Brain microvascular endothelial cell (primary cell): ENCODE data around the gene SNX10.
A peak's percentile ranks its signal among the peaks of the same experiment; 100 is the strongest.
"Not testable (repeated sequence)": the region's sequence is repeated elsewhere in the genome, so short reads cannot be mapped to it uniquely, and the experiment has no call there.

ENCODE experiments used
- DNase-seq: peaks from one replicate; pipeline ENCODE4 v3.0.0-alpha.2; 2020
- H3K27ac ChIP-seq: fragments of 250-450 bp; sonication (Bioruptor Pico); 2 replicates; pipeline ENCODE4 v1.5.1; 2020; ENCODE audit warnings: mild to moderate bottlenecking, moderate library complexity
- H3K27me3 ChIP-seq: fragments of 250-450 bp; sonication (Bioruptor Pico); replicated peaks from 2 replicates; pipeline ENCODE4 v1.5.1; 2020; ENCODE audit warnings: mild to moderate bottlenecking
- H3K36me3 ChIP-seq: fragments of 250-450 bp; sonication (Bioruptor Pico); replicated peaks from 2 replicates; pipeline ENCODE4 v1.5.1; 2020; ENCODE audit warnings: mild to moderate bottlenecking
- H3K4me3 ChIP-seq: 2 replicates; pipeline ENCODE4 v1.5.1; 2011; ENCODE audit warnings: low read depth, mild to moderate bottlenecking, control low read depth, low read length, moderate library complexity
- in situ Hi-C: cut with HindIII; loops from 2 replicates; pipeline ENCODE4 v1.10.0; 2017; ENCODE audit warnings: low sequenced_read_pairs, low pct_ligation_motif_present
- TF ChIP-seq, protein P1 (sequence below): IDR thresholded peaks from 2 replicates; pipeline ENCODE4 v1.5.1; 2011; ENCODE audit warnings: low read depth, mild to moderate bottlenecking, moderate library complexity, low read length, control low read depth, inconsistent platforms; ENCODE audit errors: missing control alignments

The SNX10 gene, protein sequence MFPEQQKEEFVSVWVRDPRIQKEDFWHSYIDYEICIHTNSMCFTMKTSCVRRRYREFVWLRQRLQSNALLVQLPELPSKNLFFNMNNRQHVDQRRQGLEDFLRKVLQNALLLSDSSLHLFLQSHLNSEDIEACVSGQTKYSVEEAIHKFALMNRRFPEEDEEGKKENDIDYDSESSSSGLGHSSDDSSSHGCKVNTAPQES

DNA sequence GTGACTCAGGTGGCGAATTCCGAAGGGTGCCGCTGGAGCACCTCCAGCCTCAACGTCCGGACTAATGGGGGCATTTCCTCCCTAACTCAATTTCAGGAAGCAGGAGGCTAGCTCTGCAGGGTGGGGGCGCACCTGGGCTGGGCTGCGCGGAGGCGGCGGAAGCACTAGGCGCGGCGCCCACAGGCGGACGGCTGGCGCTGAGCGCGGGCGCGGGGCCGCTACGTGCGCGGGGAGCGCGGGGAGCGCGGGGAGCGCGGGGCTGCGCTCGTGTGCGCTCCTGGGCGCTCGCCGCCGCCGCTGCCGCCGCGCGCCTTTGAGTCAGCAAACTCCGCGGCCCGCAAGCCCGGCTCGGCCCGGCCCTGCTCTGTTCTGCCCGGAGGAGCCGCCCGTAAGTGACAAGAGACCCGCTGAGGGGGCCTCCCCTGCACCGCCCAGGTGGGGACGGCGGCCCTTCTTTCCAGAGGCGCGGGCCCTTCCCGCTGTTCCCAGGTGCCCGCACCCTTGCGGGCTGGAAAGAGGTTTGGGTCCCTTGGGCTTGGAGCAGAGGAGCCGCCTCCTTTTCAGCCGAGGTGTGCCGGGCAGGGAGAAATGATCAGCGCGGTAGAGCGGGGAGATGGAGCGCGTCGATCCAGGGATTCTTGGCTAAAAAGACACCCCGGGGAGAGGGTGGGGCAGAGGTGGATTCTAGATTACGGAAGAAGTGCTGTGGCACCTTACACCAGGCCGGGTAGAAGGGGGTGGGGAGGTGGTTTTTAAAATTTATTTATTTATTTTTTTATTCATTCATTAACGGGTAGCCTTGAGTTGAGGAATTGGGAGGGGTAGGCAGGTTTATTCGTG, at the start of gene SNX10:
SNX10 (plus strand) TSS at position 164 of the 840 bp plus-strand sequence. CDS start 54,581 bp downstream, outside the sequence.
- TF ChIP-seq, protein P1, sequence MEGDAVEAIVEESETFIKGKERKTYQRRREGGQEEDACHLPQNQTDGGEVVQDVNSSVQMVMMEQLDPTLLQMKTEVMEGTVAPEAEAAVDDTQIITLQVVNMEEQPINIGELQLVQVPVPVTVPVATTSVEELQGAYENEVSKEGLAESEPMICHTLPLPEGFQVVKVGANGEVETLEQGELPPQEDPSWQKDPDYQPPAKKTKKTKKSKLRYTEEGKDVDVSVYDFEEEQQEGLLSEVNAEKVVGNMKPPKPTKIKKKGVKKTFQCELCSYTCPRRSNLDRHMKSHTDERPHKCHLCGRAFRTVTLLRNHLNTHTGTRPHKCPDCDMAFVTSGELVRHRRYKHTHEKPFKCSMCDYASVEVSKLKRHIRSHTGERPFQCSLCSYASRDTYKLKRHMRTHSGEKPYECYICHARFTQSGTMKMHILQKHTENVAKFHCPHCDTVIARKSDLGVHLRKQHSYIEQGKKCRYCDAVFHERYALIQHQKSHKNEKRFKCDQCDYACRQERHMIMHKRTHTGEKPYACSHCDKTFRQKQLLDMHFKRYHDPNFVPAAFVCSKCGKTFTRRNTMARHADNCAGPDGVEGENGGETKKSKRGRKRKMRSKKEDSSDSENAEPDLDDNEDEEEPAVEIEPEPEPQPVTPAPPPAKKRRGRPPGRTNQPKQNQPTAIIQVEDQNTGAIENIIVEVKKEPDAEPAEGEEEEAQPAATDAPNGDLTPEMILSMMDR = no peak
- DNase-seq = no peak
- Histone ChIP-seq H3K27ac (no peak within 1 kb of the TSS), H3K36me3 (no peaks in the 10 kb centered on the region), H3K4me3 (peak within 1 kb of the TSS; percentile 48), H3K27me3 (peaks cover 2% of the 10 kb centered on the region)
- in situ Hi-C loops = no loop called here

DNA sequence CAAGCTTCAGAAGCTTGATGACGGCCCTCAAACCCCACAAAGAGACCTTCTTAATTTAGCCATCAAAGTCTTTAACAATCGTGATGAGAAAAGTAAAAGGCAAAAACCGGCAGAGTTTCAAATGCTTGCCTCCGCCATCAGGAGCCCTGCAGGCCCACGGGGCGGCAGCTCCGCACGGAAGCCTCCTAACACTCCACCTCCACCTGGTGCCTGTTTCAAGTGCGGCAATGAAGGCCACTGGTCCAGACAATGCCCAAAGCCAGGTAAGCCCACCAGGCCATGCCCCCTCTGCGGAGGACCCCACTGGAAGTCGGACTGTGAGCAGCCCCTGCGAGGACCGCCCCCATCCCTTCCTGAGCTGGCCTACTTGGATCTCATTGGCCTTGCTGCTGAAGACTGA, 46.5 kb upstream of the SNX10 start:
- in situ Hi-C loops = no loop called here
- DNase-seq = no peak
- H3K27me3 ChIP-seq = no peaks in the 10 kb centered on the region
- H3K27ac ChIP-seq = no peak overlapping the region
- no peaks in the 10 kb centered on the region for H3K36me3 ChIP-seq
- H3K4me3 ChIP-seq = no peak overlapping the region
- TF ChIP-seq, protein P1 = no peak

DNA sequence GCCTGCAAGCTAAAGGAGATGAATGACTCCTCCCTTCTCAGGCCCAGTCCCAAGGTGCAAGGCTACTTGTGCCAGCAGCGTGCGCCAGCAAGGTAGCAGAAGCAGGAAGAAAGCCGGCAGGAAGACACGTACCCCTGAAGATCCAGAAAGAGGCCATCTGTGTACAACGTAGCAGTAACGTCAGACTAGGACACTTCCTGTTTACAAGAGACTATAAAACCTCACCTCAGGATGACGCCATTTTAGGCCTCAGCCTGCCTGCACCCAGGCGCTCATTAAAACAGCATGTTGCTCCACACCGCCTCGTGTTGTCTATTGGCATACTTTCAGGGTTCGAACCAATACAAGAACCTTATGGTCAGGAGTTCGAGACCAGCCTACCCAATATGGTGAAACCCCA, 41.4 kb upstream of the SNX10 start:
- H3K36me3 ChIP-seq = no peaks in the 10 kb centered on the region
- TF ChIP-seq, protein P1 = no peak
- DNase-seq = no peak
- no peak overlapping the region for H3K27ac ChIP-seq
- H3K4me3 ChIP-seq = no peak overlapping the region
- no peaks in the 10 kb centered on the region for H3K27me3 ChIP-seq
- in situ Hi-C loops = no loop called here

DNA sequence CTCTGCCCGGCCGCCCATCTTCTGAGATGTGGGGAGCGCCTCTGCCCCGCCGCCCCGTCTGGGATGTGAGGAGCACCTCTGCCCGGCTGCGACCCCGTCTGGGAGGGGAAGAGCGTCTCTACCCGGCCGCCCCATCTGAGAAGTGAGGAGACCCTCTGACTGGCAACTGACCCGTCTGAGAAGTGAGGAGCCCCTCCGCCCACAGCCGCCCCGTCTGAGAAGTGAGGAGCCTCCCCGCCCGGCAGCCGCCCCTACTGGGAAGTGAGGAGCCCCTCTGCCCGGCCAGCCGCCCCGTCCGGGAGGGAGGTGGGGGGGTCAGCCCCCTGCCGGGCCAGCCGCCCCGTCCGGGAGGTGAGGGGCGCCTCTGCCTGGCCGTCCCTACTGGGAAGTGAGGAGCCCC, 29.8 kb upstream of the SNX10 start:
- H3K4me3 ChIP-seq, H3K27ac ChIP-seq, in situ Hi-C loops, DNase-seq, H3K36me3 ChIP-seq, H3K27me3 ChIP-seq: not testable (repeated sequence)

DNA sequence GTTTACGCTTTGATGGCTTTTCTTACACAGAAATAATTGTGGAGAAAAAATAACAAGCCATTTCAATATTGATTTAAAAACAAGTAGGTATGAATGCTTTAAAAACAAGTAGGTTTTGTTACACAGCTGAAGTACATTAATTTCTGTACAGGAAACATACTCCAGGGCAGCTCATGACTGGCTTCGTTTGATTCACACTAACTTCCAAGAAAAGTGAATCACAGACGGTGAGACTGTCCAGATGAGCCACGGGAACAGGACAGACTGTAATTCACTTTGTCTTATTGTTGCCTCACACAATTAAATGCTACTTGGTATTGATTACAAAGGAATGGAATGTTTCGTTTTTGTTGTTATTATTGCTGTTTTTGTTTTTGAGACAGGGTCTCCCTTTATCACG, 26.6 kb upstream of the SNX10 start:
- Histone ChIP-seq H3K27me3 (no peaks in the 10 kb centered on the region), H3K27ac (no peak overlapping the region), H3K4me3 (no peak overlapping the region), H3K36me3 (no peaks in the 10 kb centered on the region)
- in situ Hi-C loops = no loop called here
- DNase-seq = no peak
- TF ChIP-seq, protein P1 = no peak

DNA sequence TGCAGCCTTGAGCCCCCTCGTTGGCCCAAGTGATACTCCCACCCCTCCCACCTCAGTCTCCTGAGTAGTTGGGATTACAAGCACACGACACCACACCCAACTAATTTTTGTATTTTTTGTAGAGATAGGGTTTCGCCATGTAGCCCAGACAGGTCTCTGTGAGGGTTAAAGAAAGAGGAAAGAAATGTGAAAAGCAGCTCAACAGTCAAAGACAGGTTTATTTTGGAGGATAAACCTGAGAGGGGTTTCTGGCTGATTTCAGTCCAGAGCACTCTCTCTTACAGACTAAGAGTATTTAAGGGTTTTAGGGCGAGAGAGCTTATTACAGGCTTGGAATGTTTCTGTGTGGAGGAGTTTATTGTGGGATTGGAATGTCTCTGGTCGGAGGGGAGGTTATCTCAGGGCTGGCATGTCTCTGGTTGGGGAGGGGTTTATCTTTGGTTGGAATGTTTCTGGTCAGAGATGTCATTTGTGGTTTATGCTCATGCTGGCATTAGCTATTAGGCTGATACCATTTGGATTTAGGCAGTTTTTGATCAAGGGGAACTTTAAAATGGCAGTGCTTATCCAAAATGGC, 26.1 kb upstream of the SNX10 start:
- H3K27ac ChIP-seq = no peak overlapping the region
- H3K4me3 ChIP-seq = no peak overlapping the region
- in situ Hi-C loops = no loop called here
- DNase-seq = no peak
- TF ChIP-seq, protein P1 = no peak
- H3K36me3 ChIP-seq = no peaks in the 10 kb centered on the region
- H3K27me3 ChIP-seq = no peaks in the 10 kb centered on the region
